Muscle of leg (tissue), 11 donors: ENCODE results near the gene LSMEM2. TPM values are rescaled to one million over a fixed set of nuclear protein-coding genes. Genes with fewer than 3 reads are reported as not detected.
"Not testable (repeated sequence)": the region's sequence is repeated elsewhere in the genome, so short reads cannot be mapped to it uniquely, and the experiment has no call there.

Experiments used
- DNase-seq: peaks from one replicate; pipeline ENCODE4 v3.0.0; 2013
- H3K27ac ChIP-seq: one replicate; pipeline ENCODE4 v1.5.1; 2013; ENCODE audit warnings: mild to moderate bottlenecking, low read length, control low read depth
- H3K27me3 ChIP-seq: one replicate; pipeline ENCODE4 v1.6.1; 2013; ENCODE audit warnings: low read length; ENCODE audit not compliant: control insufficient read depth, insufficient read depth
- H3K36me3 ChIP-seq: one replicate; pipeline ENCODE4 v1.6.1; 2013; ENCODE audit warnings: low read length; ENCODE audit not compliant: control insufficient read depth, insufficient read depth
- H3K4me1 ChIP-seq: one replicate; pipeline ENCODE4 v1.6.1; 2013; ENCODE audit warnings: low read length; ENCODE audit not compliant: control insufficient read depth, insufficient read depth
- H3K4me3 ChIP-seq: one replicate; pipeline ENCODE4 v1.5.1; 2013; ENCODE audit warnings: low read length, control low read depth
- H3K9me3 ChIP-seq: replicated peaks from 2 replicates; pipeline ENCODE4 v1.6.1; 2013; ENCODE audit warnings: low read depth, low read length; ENCODE audit not compliant: control insufficient read depth
- WGBS: methylation state at CpG from one replicate; pipeline ENCODE4 v1.1.5; 2013; ENCODE audit warnings: missing lambda C conversion rate; ENCODE audit not compliant: insufficient coverage; 5-methylcytosine and 5-hydroxymethylcytosine counted together
- polyA plus RNA-seq, 8 donors: library from polyadenylated mRNA; unstranded; fragments of 120-200 nt; gene quantifications; one replicate each; pipeline versions ENCODE4 v1.2.1 to v1.2.3, GENCODE V29; 2013; ENCODE audit warnings: inconsistent platforms in 1 of 8, low replicate concordance in 1 of 8; ENCODE audit not compliant: insufficient read length in 8 of 8, insufficient read depth in 1 of 8
- total RNA-seq: library from RNA; stranded (reverse); fragments of 120-200 nt; gene quantifications from one replicate; pipeline ENCODE4 v1.2.4, GENCODE V29; 2013

LSMEM2 gene
- total and polyA plus RNA-seq, 9 donors, result 11.1 to 33.1 (median 26.7) TPM

- WGBS, result 80% methylated on average over 9 of the region's 9 CpGs
- Histone ChIP-seq H3K4me1 (peaks cover 57% of the 10 kb centered on the region), H3K27ac (peak overlapping the region; percentile 72), H3K4me3 (no peak overlapping the region), H3K36me3 (peaks cover 83% of the 10 kb centered on the region), H3K9me3 (no peaks in the 10 kb centered on the region), H3K27me3 (no peaks in the 10 kb centered on the region)
- no peak for DNase-seq
Observed at GRCh38 chr3:50255251-50255615, 23.7 kb upstream of the LSMEM2 start.

- Histone ChIP-seq H3K4me3 (no peak overlapping the region), H3K9me3 (no peaks in the 10 kb centered on the region), H3K4me1 (peaks cover 64% of the 10 kb centered on the region), H3K36me3 (peaks cover 68% of the 10 kb centered on the region), H3K27me3 (no peaks in the 10 kb centered on the region), H3K27ac (peak overlapping the region; percentile 6)
- WGBS, result 89% methylated on average over 15 of the region's 20 CpGs
- DNase-seq, result no peak
Observed at GRCh38 chr3:50256978-50257890, 21.7 kb upstream of the LSMEM2 start.

- no peak for DNase-seq
- Histone ChIP-seq H3K4me1 (peaks cover 73% of the 10 kb centered on the region), H3K36me3 (peaks cover 65% of the 10 kb centered on the region), H3K9me3 (no peaks in the 10 kb centered on the region), H3K27ac (peak overlapping the region; percentile 99), H3K27me3 (no peaks in the 10 kb centered on the region), H3K4me3 (no peak overlapping the region)
- WGBS, result no CpG with 5 or more reads among the region's 17 CpGs
Observed at GRCh38 chr3:50258029-50258680, 20.7 kb upstream of the LSMEM2 start.

- no peaks in the 10 kb centered on the region for H3K9me3 ChIP-seq
- peak overlapping the region; percentile 99 for H3K27ac ChIP-seq
- no peak for DNase-seq
- 75% methylated on average over 9 of the region's 16 CpGs for WGBS
- peaks cover 76% of the 10 kb centered on the region for H3K4me1 ChIP-seq
- no peak overlapping the region for H3K4me3 ChIP-seq
- H3K36me3 ChIP-seq, result peaks cover 58% of the 10 kb centered on the region
- H3K27me3 ChIP-seq, result no peaks in the 10 kb centered on the region
Observed at GRCh38 chr3:50258979-50259378, 19.9 kb upstream of the LSMEM2 start.

- Histone ChIP-seq H3K4me1 (peaks cover 77% of the 10 kb centered on the region), H3K27ac (peak overlapping the region; percentile 99), H3K27me3 (no peaks in the 10 kb centered on the region), H3K36me3 (peaks cover 53% of the 10 kb centered on the region), H3K9me3 (no peaks in the 10 kb centered on the region), H3K4me3 (peak overlapping the region; percentile 10)
- WGBS, result 58% methylated on average over 18 of the region's 18 CpGs
- peak; percentile 70 for DNase-seq
Observed at GRCh38 chr3:50259432-50260026, 19.4 kb upstream of the LSMEM2 start.

GRCh38 chr3:50260027-50260941, 18.6 kb upstream of the LSMEM2 start:
- peak overlapping the region; percentile 68 for H3K4me3 ChIP-seq
- H3K4me1 ChIP-seq, result peaks cover 77% of the 10 kb centered on the region
- under 1% methylated on average over 62 of the region's 70 CpGs for WGBS
- H3K27me3 ChIP-seq, result no peaks in the 10 kb centered on the region
- peak overlapping the region; percentile 99 for H3K27ac ChIP-seq
- H3K9me3 ChIP-seq, result no peaks in the 10 kb centered on the region
- H3K36me3 ChIP-seq, result peaks cover 46% of the 10 kb centered on the region
- peak; percentile 97 for DNase-seq

- Histone ChIP-seq H3K4me3 (peak overlapping the region; percentile 68), H3K27me3 (no peaks in the 10 kb centered on the region), H3K36me3 (peaks cover 39% of the 10 kb centered on the region), H3K4me1 (peaks cover 83% of the 10 kb centered on the region), H3K27ac (peak overlapping the region; percentile 99), H3K9me3 (no peaks in the 10 kb centered on the region)
- 48% methylated on average over 3 of the region's 5 CpGs for WGBS
- no peak for DNase-seq
Observed at GRCh38 chr3:50260942-50261441, 17.9 kb upstream of the LSMEM2 start.

GRCh38 chr3:50261505-50261904, 17.4 kb upstream of the LSMEM2 start:
- H3K4me1 ChIP-seq, result peaks cover 84% of the 10 kb centered on the region
- H3K36me3 ChIP-seq, result peaks cover 34% of the 10 kb centered on the region
- H3K27ac ChIP-seq, result peak overlapping the region; percentile 99
- DNase-seq, result no peak
- no peaks in the 10 kb centered on the region for H3K9me3 ChIP-seq
- no peaks in the 10 kb centered on the region for H3K27me3 ChIP-seq
- H3K4me3 ChIP-seq, result peak overlapping the region; percentile 68
- WGBS, result no CpG with 5 or more reads among the region's 2 CpGs

- H3K36me3 ChIP-seq, result peaks cover 27% of the 10 kb centered on the region
- H3K27me3 ChIP-seq, H3K4me3 ChIP-seq, H3K9me3 ChIP-seq, DNase-seq: not testable (repeated sequence)
- WGBS, result no CpG with 5 or more reads among the region's 4 CpGs
- peaks cover 91% of the 10 kb centered on the region for H3K4me1 ChIP-seq
- H3K27ac ChIP-seq, result peak overlapping the region; percentile 99
Observed at GRCh38 chr3:50262200-50262599, 16.7 kb upstream of the LSMEM2 start.
